GM23338 (cell line): ENCODE data around the gene SULF2. TPM values are rescaled to one million over a fixed set of nuclear protein-coding genes. Genes with fewer than 3 reads are reported as not detected.

ENCODE experiments used
- ATAC-seq: fragments of 200-7000 bp; cut with Tn5 transposase; 3 replicates; pipeline ENCODE4 v1.9.1; 2020
- DNase-seq: peaks from one replicate; pipeline ENCODE4 v3.0.0-alpha.2; 2015; ENCODE audit warnings: low spot score
- H2AFZ ChIP-seq: fragments of 200-600 bp; sonication (generic); 2 replicates; pipeline ENCODE4 v1.8.0; 2016; ENCODE audit warnings: antibody characterized with exemption, mild to moderate bottlenecking, moderate library complexity
- H3F3A ChIP-seq: fragments of 200-600 bp; sonication (generic); replicated peaks from 2 replicates; pipeline ENCODE4 v1.8.0; 2017; ENCODE audit warnings: antibody characterized with exemption, mixed run types, low read depth
- H3K27ac ChIP-seq: fragments of 200-600 bp; sonication (generic); 2 replicates; pipeline ENCODE4 v1.6.1; 2016; ENCODE audit warnings: low read depth
- H3K27me3 ChIP-seq: fragments of 200-600 bp; sonication (generic); 2 replicates; pipeline ENCODE4 v1.8.0; 2016; ENCODE audit warnings: mild to moderate bottlenecking, mixed run types, moderate library complexity; ENCODE audit not compliant: insufficient read depth
- H3K36me3 ChIP-seq: fragments of 200-600 bp; sonication (generic); 2 replicates; pipeline ENCODE4 v1.8.0; 2016; ENCODE audit warnings: mild to moderate bottlenecking; ENCODE audit not compliant: insufficient read depth
- H3K4me1 ChIP-seq: fragments of 200-600 bp; sonication (generic); 2 replicates; pipeline ENCODE4 v1.8.0; 2016; ENCODE audit warnings: mild to moderate bottlenecking, moderate library complexity; ENCODE audit not compliant: insufficient read depth
- H3K4me2 ChIP-seq: fragments of 200-600 bp; sonication (generic); 2 replicates; pipeline ENCODE4 v1.7.1; 2017; ENCODE audit warnings: mixed run types
- H3K4me3 ChIP-seq: fragments of 200-600 bp; sonication (generic); 2 replicates; pipeline ENCODE4 v1.6.1; 2016; ENCODE audit warnings: mixed run types
- H3K79me2 ChIP-seq: fragments of 200-600 bp; sonication (generic); replicated peaks from 2 replicates; pipeline ENCODE4 v1.8.0; 2017; ENCODE audit warnings: mild to moderate bottlenecking; ENCODE audit not compliant: insufficient read depth
- H3K9me2 ChIP-seq: fragments of 200-600 bp; sonication (generic); 2 replicates; pipeline ENCODE4 v1.8.0; 2017; ENCODE audit not compliant: insufficient read depth
- H4K20me1 ChIP-seq: fragments of 200-600 bp; sonication (generic); replicated peaks from 2 replicates; pipeline ENCODE4 v1.8.0; 2017; ENCODE audit warnings: mild to moderate bottlenecking; ENCODE audit not compliant: insufficient read depth
- H3K27ac Mint-ChIP-seq: 2 replicates; pipeline ENCODE4 v1.8.0; 2020; ENCODE audit warnings: inconsistent platforms, mild to moderate bottlenecking, moderate library complexity, mixed read lengths
- H3K27me3 Mint-ChIP-seq: 3 replicates; pipeline ENCODE4 v1.8.0; 2022; ENCODE audit warnings: low read depth, mild to moderate bottlenecking, moderate library complexity, mixed read lengths, inconsistent platforms; ENCODE audit not compliant: insufficient read depth, poor library complexity
- H3K36me3 Mint-ChIP-seq: 3 replicates; pipeline ENCODE4 v1.8.0; 2021; ENCODE audit warnings: low read depth, mild to moderate bottlenecking, inconsistent platforms, moderate library complexity, mixed read lengths
- H3K4me1 Mint-ChIP-seq: 3 replicates; pipeline ENCODE4 v1.8.0; 2020; ENCODE audit warnings: mild to moderate bottlenecking, inconsistent platforms, mixed read lengths
- H3K4me3 Mint-ChIP-seq: 3 replicates; pipeline ENCODE4 v1.8.0; 2021; ENCODE audit warnings: moderate library complexity, mild to moderate bottlenecking, inconsistent platforms, mixed read lengths
- H3K9me3 Mint-ChIP-seq: 3 replicates; pipeline ENCODE4 v1.8.0; 2020; ENCODE audit warnings: moderate library complexity, mild to moderate bottlenecking, inconsistent platforms, mixed read lengths
- EZH2 ChIP-seq: fragments of 200-600 bp; sonication (generic); IDR thresholded peaks from one replicate; pipeline ENCODE4 v1.8.0; 2017; ENCODE audit warnings: antibody characterized with exemption, mild to moderate bottlenecking, low read depth; ENCODE audit not compliant: unreplicated experiment
- EZH2phosphoT487 ChIP-seq: fragments of 200-600 bp; sonication (generic); IDR thresholded peaks from one replicate; pipeline ENCODE4 v1.8.1; 2018; ENCODE audit warnings: antibody characterized with exemption; ENCODE audit not compliant: unreplicated experiment
- JUNB ChIP-seq: IDR thresholded peaks from one replicate; pipeline ENCODE4 v1.6.1; 2016; ENCODE audit warnings: antibody characterized with exemption; ENCODE audit not compliant: unreplicated experiment
- POLR2AphosphoS5 ChIP-seq: IDR thresholded peaks from 2 replicates; pipeline ENCODE4 v1.6.1; 2016; ENCODE audit warnings: antibody characterized with exemption, low read depth
- STAT1 ChIP-seq: IDR thresholded peaks from one replicate; pipeline ENCODE4 v1.6.1; 2016; ENCODE audit warnings: antibody characterized with exemption; ENCODE audit not compliant: unreplicated experiment
- ZNF114 ChIP-seq: fragments of 250-450 bp; sonication (Bioruptor Pico); IDR thresholded peaks from 2 replicates; pipeline ENCODE4 v1.5.0; 2020; ENCODE audit warnings: mild to moderate bottlenecking, moderate library complexity
- ZNF331 ChIP-seq: fragments of 250-450 bp; sonication (Bioruptor Pico); IDR thresholded peaks from 2 replicates; pipeline ENCODE4 v1.5.0; 2020; ENCODE audit warnings: low read depth, mild to moderate bottlenecking, moderate library complexity
- polyA plus RNA-seq: library from polyadenylated mRNA; unstranded; fragments of >200 nt; fragmentation: Nextera tagmentation; extraction: Ambion mirVana; gene quantifications from 2 replicates; pipeline ENCODE4 v1.2.1, GENCODE V29; 2016
- total RNA-seq: library from RNA; depleted of rRNA; stranded (reverse); fragments of >200 nt; shearing (Covaris generic); gene quantifications from 2 replicates; pipeline ENCODE4 v1.2.3, GENCODE V29; 2014
- TF ChIP-seq, protein P1 (sequence below): fragments of 250-450 bp; sonication (Bioruptor Pico); IDR thresholded peaks from 2 replicates; pipeline ENCODE4 v1.5.0; 2020; ENCODE audit warnings: mild to moderate bottlenecking, moderate library complexity
- TF ChIP-seq, protein P2 (sequence below): IDR thresholded peaks from one replicate; pipeline ENCODE4 v1.6.1; 2018; ENCODE audit warnings: antibody characterized with exemption; ENCODE audit not compliant: unreplicated experiment
- TF ChIP-seq, protein P3 (sequence below): IDR thresholded peaks from 2 replicates; pipeline ENCODE4 v1.6.1; 2016; ENCODE audit warnings: antibody characterized with exemption

The SULF2 gene
- total and polyA plus RNA-seq, 2 experiments from 2014 or later, result 9.5 to 20.7 TPM

DNA sequence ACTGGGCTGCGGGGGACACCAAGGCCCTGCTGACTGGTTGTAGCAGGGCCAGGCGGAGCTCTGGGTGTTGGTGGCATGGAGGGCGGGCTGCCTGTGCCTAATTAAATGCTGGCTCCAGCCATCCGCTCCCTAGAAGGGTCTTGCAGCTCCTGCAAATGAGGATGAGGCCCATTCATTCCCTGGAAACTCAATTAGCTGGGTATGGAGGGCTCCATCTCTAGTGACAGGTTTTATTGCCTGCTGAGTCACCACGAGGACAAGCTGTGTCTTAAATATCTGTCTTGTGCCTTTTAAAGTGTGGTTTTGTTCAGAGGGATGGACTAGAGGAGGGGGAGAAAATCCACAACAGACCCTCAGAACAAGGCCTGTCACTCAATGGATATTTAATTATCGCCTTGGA lies 60.9 kb downstream of the SULF2 start (continued):
- TF ChIP-seq, protein P1, sequence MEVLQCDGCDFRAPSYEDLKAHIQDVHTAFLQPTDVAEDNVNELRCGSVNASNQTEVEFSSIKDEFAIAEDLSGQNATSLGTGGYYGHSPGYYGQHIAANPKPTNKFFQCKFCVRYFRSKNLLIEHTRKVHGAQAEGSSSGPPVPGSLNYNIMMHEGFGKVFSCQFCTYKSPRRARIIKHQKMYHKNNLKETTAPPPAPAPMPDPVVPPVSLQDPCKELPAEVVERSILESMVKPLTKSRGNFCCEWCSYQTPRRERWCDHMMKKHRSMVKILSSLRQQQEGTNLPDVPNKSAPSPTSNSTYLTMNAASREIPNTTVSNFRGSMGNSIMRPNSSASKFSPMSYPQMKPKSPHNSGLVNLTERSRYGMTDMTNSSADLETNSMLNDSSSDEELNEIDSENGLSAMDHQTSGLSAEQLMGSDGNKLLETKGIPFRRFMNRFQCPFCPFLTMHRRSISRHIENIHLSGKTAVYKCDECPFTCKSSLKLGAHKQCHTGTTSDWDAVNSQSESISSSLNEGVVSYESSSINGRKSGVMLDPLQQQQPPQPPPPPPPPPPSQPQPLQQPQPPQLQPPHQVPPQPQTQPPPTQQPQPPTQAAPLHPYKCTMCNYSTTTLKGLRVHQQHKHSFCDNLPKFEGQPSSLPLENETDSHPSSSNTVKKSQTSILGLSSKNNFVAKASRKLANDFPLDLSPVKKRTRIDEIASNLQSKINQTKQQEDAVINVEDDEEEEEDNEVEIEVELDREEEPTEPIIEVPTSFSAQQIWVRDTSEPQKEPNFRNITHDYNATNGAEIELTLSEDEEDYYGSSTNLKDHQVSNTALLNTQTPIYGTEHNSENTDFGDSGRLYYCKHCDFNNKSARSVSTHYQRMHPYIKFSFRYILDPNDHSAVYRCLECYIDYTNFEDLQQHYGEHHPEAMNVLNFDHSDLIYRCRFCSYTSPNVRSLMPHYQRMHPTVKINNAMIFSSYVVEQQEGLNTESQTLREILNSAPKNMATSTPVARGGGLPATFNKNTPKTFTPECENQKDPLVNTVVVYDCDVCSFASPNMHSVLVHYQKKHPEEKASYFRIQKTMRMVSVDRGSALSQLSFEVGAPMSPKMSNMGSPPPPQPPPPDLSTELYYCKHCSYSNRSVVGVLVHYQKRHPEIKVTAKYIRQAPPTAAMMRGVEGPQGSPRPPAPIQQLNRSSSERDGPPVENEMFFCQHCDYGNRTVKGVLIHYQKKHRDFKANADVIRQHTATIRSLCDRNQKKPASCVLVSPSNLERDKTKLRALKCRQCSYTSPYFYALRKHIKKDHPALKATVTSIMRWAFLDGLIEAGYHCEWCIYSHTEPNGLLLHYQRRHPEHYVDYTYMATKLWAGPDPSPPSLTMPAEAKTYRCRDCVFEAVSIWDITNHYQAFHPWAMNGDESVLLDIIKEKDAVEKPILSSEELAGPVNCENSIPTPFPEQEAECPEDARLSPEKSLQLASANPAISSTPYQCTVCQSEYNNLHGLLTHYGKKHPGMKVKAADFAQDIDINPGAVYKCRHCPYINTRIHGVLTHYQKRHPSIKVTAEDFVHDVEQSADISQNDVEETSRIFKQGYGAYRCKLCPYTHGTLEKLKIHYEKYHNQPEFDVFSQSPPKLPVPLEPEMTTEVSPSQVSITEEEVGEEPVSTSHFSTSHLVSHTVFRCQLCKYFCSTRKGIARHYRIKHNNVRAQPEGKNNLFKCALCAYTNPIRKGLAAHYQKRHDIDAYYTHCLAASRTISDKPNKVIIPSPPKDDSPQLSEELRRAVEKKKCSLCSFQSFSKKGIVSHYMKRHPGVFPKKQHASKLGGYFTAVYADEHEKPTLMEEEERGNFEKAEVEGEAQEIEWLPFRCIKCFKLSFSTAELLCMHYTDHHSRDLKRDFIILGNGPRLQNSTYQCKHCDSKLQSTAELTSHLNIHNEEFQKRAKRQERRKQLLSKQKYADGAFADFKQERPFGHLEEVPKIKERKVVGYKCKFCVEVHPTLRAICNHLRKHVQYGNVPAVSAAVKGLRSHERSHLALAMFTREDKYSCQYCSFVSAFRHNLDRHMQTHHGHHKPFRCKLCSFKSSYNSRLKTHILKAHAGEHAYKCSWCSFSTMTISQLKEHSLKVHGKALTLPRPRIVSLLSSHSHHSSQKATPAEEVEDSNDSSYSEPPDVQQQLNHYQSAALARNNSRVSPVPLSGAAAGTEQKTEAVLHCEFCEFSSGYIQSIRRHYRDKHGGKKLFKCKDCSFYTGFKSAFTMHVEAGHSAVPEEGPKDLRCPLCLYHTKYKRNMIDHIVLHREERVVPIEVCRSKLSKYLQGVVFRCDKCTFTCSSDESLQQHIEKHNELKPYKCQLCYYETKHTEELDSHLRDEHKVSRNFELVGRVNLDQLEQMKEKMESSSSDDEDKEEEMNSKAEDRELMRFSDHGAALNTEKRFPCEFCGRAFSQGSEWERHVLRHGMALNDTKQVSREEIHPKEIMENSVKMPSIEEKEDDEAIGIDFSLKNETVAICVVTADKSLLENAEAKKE, result no peak
- TF ChIP-seq EZH2phosphoT487, result no peak
- no peak for TF ChIP-seq ZNF114

DNA sequence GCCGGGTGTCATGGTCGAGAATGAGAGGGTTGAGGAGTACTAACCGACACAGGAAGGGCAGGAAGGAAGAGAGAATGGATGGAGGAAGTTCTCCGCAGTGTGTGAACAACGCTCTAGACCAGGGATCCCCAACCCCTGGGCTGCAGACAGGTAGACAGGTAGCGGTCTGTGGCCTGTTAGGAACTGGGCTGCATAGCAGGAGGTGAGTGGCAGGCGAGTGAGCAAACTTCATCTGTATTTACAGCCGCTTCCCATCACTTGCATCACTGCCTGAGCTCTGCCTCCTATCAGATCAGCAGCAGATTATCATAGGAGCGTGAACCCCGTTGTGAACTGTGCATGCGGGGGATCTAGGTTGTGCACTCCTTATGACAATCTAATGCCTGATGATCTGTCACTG lies 62.0 kb downstream of the SULF2 start:
- H3K4me2 ChIP-seq, result no peak overlapping the region
- no peaks in the 10 kb centered on the region for H4K20me1 ChIP-seq
- no peaks in the 10 kb centered on the region for H3K36me3 ChIP-seq
- H2AFZ ChIP-seq, result no peak overlapping the region
- H3K27me3 Mint-ChIP-seq, result peaks cover 11% of the 10 kb centered on the region
- peaks cover 7% of the 10 kb centered on the region for H3K9me3 Mint-ChIP-seq
- H3F3A ChIP-seq, result 0 out of 2 replicates have a peak, but pooled peaks cover 3% of the 10 kb centered on the region
- H3K4me3 ChIP-seq, result no peak overlapping the region
- H3K27me3 ChIP-seq, result no peaks in the 10 kb centered on the region
- H3K4me3 Mint-ChIP-seq, result no peak overlapping the region; the same call in 2 of the 3 replicates
- H3K36me3 Mint-ChIP-seq, result peaks cover 9% of the 10 kb centered on the region; the same call in 2 of the 3 replicates
- no peaks in the 10 kb centered on the region; the same call in 1 of the 2 replicates for H3K4me1 ChIP-seq
- peaks cover 13% of the 10 kb centered on the region for H3K4me1 Mint-ChIP-seq
- no peak overlapping the region for H3K27ac ChIP-seq
- H3K27ac Mint-ChIP-seq, result no peak overlapping the region
- ATAC-seq (no peak), DNase-seq (no peak)
- H3K79me2 ChIP-seq, result no peaks in the 10 kb centered on the region
- no peaks in the 10 kb centered on the region for H3K9me2 ChIP-seq
- TF ChIP-seq STAT1, result no peak
- TF ChIP-seq, protein P2, sequence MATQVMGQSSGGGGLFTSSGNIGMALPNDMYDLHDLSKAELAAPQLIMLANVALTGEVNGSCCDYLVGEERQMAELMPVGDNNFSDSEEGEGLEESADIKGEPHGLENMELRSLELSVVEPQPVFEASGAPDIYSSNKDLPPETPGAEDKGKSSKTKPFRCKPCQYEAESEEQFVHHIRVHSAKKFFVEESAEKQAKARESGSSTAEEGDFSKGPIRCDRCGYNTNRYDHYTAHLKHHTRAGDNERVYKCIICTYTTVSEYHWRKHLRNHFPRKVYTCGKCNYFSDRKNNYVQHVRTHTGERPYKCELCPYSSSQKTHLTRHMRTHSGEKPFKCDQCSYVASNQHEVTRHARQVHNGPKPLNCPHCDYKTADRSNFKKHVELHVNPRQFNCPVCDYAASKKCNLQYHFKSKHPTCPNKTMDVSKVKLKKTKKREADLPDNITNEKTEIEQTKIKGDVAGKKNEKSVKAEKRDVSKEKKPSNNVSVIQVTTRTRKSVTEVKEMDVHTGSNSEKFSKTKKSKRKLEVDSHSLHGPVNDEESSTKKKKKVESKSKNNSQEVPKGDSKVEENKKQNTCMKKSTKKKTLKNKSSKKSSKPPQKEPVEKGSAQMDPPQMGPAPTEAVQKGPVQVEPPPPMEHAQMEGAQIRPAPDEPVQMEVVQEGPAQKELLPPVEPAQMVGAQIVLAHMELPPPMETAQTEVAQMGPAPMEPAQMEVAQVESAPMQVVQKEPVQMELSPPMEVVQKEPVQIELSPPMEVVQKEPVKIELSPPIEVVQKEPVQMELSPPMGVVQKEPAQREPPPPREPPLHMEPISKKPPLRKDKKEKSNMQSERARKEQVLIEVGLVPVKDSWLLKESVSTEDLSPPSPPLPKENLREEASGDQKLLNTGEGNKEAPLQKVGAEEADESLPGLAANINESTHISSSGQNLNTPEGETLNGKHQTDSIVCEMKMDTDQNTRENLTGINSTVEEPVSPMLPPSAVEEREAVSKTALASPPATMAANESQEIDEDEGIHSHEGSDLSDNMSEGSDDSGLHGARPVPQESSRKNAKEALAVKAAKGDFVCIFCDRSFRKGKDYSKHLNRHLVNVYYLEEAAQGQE, result no peak
- TF ChIP-seq ZNF331 (CRISPR knock-in tag), result no peak
- TF ChIP-seq, protein P3, sequence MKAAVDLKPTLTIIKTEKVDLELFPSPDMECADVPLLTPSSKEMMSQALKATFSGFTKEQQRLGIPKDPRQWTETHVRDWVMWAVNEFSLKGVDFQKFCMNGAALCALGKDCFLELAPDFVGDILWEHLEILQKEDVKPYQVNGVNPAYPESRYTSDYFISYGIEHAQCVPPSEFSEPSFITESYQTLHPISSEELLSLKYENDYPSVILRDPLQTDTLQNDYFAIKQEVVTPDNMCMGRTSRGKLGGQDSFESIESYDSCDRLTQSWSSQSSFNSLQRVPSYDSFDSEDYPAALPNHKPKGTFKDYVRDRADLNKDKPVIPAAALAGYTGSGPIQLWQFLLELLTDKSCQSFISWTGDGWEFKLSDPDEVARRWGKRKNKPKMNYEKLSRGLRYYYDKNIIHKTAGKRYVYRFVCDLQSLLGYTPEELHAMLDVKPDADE, result no peak
- no peak for TF ChIP-seq EZH2
- no peak for TF ChIP-seq EZH2phosphoT487
- TF ChIP-seq POLR2AphosphoS5, result no peak
- TF ChIP-seq JUNB, result no peak
